SH-SY5Y (cell line): ENCODE data around the gene ATG10.

Experiments used
- GATA2 ChIP-seq: IDR thresholded peaks from 2 replicates; pipeline ENCODE4 v1.6.1; 2011; ENCODE audit warnings: mild to moderate bottlenecking, low read depth, low read length
- GATA3 ChIP-seq: IDR thresholded peaks from 2 replicates; pipeline ENCODE4 v1.6.1; 2011; ENCODE audit warnings: low read depth, mild to moderate bottlenecking, low read length, moderate library complexity

- TF ChIP-seq GATA2, result no peak
- no peak for TF ChIP-seq GATA3
Measured at GRCh38 chr5:81965524-81965923, 6.3 kb upstream of the ATG10 start.
